ENCODE measurements around the gene TBC1D4. TPM values are rescaled to one million over a fixed set of nuclear protein-coding genes. Genes with fewer than 3 reads are reported as not detected.

TBC1D4 gene
- total RNA-seq, 1 donor from 2014 or later, result 25.6 TPM

DNA sequence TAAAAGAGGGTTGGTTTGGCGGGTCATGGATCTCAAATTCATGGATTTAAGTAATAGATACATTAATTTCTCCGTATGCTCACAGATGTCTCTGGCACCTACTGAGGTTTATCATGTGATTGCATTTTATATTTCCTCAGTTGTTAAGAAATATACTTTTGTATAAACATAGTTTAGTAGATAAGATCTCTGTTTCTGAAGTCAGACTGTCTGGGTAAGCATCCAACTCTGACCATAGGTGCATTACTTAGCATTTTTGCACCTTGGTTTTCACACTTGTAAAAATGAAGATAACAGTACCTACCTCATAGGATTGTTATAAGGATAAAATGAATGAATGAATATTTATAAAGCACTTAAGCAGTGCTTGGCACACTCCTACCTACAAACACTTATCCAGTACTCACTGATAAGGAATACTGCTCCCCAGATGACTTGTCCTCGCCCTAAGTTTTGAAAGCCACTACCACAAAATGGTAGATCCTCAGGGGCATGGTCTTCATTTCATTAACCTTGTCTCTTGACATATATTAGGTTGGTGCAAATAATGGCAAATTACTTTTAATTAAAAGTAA is 29.2 kb upstream of the TBC1D4 start:
- TF ChIP-seq CTCF (IDR thresholded peaks at IDR 0.05; ENCODE audit: insufficient read depth, low read depth, low read length) (no peak), EZH2 (IDR thresholded peaks at IDR 0.05; ENCODE audit: insufficient read depth, low read length) (no peak)
- Histone ChIP-seq H3K79me2 (ENCODE audit: insufficient read depth, low read length) (no peaks in the 10 kb centered on the region), H3K4me2 (ENCODE audit: low read length) (no peak overlapping the region), H4K20me1 (ENCODE audit: insufficient read depth, low read length) (no peaks in the 10 kb centered on the region), H3K36me3 (ENCODE audit: insufficient read depth, low read length) (no peaks in the 10 kb centered on the region), H3K27ac (ENCODE audit: low read depth, low read length) (no peak overlapping the region), H3K4me3 (ENCODE audit: insufficient read depth, low read depth, low read length) (no peak overlapping the region), H3K9ac (ENCODE audit: low read length) (no peak overlapping the region), H3K4me1 (ENCODE audit: insufficient read depth, low read length) (no peaks in the 10 kb centered on the region), H3K27me3 (ENCODE audit: insufficient read depth, low read length) (no peaks in the 10 kb centered on the region), H3K9me3 (ENCODE audit: insufficient read depth, low read depth, low read length) (no peaks in the 10 kb centered on the region), H2AFZ (ENCODE audit: low read depth, low read length) (no peak overlapping the region)
- Mint-ChIP-seq H3K4me1 (ENCODE audit: low read depth, unreplicated experiment) (peaks cover 16% of the 10 kb centered on the region), H3K27ac (ENCODE audit: unreplicated experiment) (no peak overlapping the region), H3K4me3 (ENCODE audit: unreplicated experiment) (no peak overlapping the region), H3K27me3 (ENCODE audit: low read depth, unreplicated experiment) (peaks cover 2% of the 10 kb centered on the region), H3K9me3 (ENCODE audit: unreplicated experiment) (no peaks in the 10 kb centered on the region), H3K36me3 (ENCODE audit: low read depth, unreplicated experiment) (no peaks in the 10 kb centered on the region)
- FAIRE-seq (no peak), DNase-seq (ENCODE audit: low read depth) (no peak)

DNA sequence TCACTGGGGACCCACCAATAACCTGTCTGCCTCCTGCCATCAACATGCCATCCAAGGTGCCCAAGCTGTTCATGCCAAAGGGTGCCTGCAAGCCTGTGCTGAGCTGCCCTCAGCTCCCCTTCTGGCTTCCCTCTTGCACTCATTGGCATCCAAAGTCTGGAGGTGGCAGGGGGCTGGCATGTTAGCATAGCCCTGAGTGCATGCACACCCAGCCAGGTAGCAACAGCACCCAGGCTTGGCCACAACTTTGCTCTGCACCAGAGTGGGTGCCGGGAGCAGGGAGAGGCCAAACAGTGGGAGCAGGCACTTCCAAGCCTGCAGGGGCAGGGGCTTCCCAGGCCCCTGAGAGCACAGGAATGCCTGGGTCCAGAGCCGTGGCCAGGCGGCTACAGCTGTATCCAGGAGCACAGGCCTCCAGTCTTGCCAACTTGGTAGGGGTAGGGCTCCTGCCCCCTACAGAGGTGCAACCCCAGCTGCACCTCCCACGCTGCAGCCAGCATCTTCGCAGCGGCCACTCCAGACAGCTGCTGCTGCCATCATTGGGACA is 26.1 kb upstream of the TBC1D4 start:
- H3K9ac ChIP-seq (ENCODE audit: low read length), result no peak overlapping the region
- no peak overlapping the region for H3K4me3 ChIP-seq (ENCODE audit: insufficient read depth, low read depth, low read length)
- H3K79me2 ChIP-seq (ENCODE audit: insufficient read depth, low read length), result no peaks in the 10 kb centered on the region
- Mint-ChIP-seq H3K4me3 (ENCODE audit: unreplicated experiment) (no peak overlapping the region), H3K27ac (ENCODE audit: unreplicated experiment) (no peak overlapping the region), H3K4me1 (ENCODE audit: low read depth, unreplicated experiment) (peaks cover 12% of the 10 kb centered on the region), H3K36me3 (ENCODE audit: low read depth, unreplicated experiment) (no peaks in the 10 kb centered on the region), H3K9me3 (ENCODE audit: unreplicated experiment) (peaks cover 2% of the 10 kb centered on the region), H3K27me3 (ENCODE audit: low read depth, unreplicated experiment) (peaks cover 2% of the 10 kb centered on the region)
- no peaks in the 10 kb centered on the region for H3K9me3 ChIP-seq (ENCODE audit: insufficient read depth, low read depth, low read length)
- no peaks in the 10 kb centered on the region for H3K36me3 ChIP-seq (ENCODE audit: insufficient read depth, low read length)
- H2AFZ ChIP-seq (ENCODE audit: low read depth, low read length), result no peak overlapping the region
- no peaks in the 10 kb centered on the region for H3K4me1 ChIP-seq (ENCODE audit: insufficient read depth, low read length)
- FAIRE-seq, result no peak
- DNase-seq (ENCODE audit: low read depth), result no peak
- H4K20me1 ChIP-seq (ENCODE audit: insufficient read depth, low read length), result no peaks in the 10 kb centered on the region
- H3K4me2 ChIP-seq (ENCODE audit: low read length), result no peak overlapping the region
- H3K27me3 ChIP-seq (ENCODE audit: insufficient read depth, low read length), result no peaks in the 10 kb centered on the region
- no peak for TF ChIP-seq CTCF (IDR thresholded peaks at IDR 0.05; ENCODE audit: insufficient read depth, low read depth, low read length)
- TF ChIP-seq EZH2 (IDR thresholded peaks at IDR 0.05; ENCODE audit: insufficient read depth, low read length), result no peak
- no peak overlapping the region for H3K27ac ChIP-seq (ENCODE audit: low read depth, low read length)

Measured in astrocyte (in vitro differentiated cells and primary cell).